H1 (cell line): ENCODE data around the gene RALY. TPM values are rescaled to one million over a fixed set of nuclear protein-coding genes. Genes with fewer than 3 reads are reported as not detected.

Experiments used
- CTCF ChIA-PET: fragments of 300-600 bp; sonication (Branson Sonifier 250); formaldehyde crosslinking; loops from one replicate; lab custom pipeline; 2021; ENCODE audit not compliant: partially characterized antibody; lab: Charles Lee
- POLR2A ChIA-PET: fragments of 300-600 bp; sonication (Branson Sonifier 250); formaldehyde crosslinking; loops from one replicate; lab custom pipeline; 2021; ENCODE audit warnings: inconsistent platforms; ENCODE audit not compliant: partially characterized antibody; lab: Charles Lee
- DNase-seq, 2 experiments: peaks; one replicate each; pipeline versions ENCODE4 v3.0.0 to v3.0.0-alpha.2; 2010 to 2022; ENCODE audit warnings: low spot score in 2 of 2, low read depth in 1 of 2, mixed read lengths in 1 of 2
- FAIRE-seq: peaks from 2 replicates; lab custom pipeline; 2011; peaks lifted over from hg19 to GRCh38; lab: Jason Lieb, UNC
- H2AFZ ChIP-seq: 2 replicates; pipeline ENCODE4 v1.8.1; 2012; ENCODE audit warnings: low read length, inconsistent platforms
- H2AK5ac ChIP-seq: 2 replicates; pipeline ENCODE4 v1.6.1; 2013; ENCODE audit warnings: low read depth, low read length
- H2BK120ac ChIP-seq: replicated peaks from 2 replicates; pipeline ENCODE3; 2013; ENCODE audit warnings: low read depth, low read length, inconsistent platforms
- H2BK12ac ChIP-seq: 2 replicates; pipeline ENCODE4 v1.6.1; 2013; ENCODE audit warnings: low read depth, low read length
- H2BK15ac ChIP-seq: 2 replicates; pipeline ENCODE4 v1.6.1; 2013; ENCODE audit warnings: low read length
- H2BK20ac ChIP-seq: 2 replicates; pipeline ENCODE4 v1.6.1; 2013; ENCODE audit warnings: low read length
- H2BK5ac ChIP-seq: 2 replicates; pipeline ENCODE4 v1.6.1; 2013; ENCODE audit warnings: low read depth, low read length
- H3K14ac ChIP-seq: 2 replicates; pipeline ENCODE4 v1.6.1; 2013; ENCODE audit warnings: inconsistent platforms; ENCODE audit not compliant: insufficient read length
- H3K18ac ChIP-seq: 2 replicates; pipeline ENCODE4 v1.6.1; 2013; ENCODE audit warnings: low read length; ENCODE audit errors: extremely low read depth
- H3K23ac ChIP-seq: 2 replicates; pipeline ENCODE4 v1.6.1; 2013; ENCODE audit warnings: inconsistent platforms; ENCODE audit not compliant: insufficient read length
- H3K23me2 ChIP-seq: 2 replicates; pipeline ENCODE4 v1.6.1; 2013; ENCODE audit warnings: low read depth, low read length
- H3K27ac ChIP-seq: 2 replicates; pipeline ENCODE4 v1.6.1; 2011; ENCODE audit warnings: low read depth, low read length, inconsistent platforms
- H3K27me3 ChIP-seq, 4 experiments: replicated peaks in 1 of 4; 1 replicate in 1 of 4; 2 replicates in 3 of 4; pipeline versions ENCODE4 v1.6.1 to v1.8.1; 2011 to 2013; ENCODE audit warnings: low read length in 3 of 4, mild to moderate bottlenecking in 3 of 4, inconsistent platforms in 2 of 4, mixed read lengths in 2 of 4, moderate library complexity in 1 of 4; ENCODE audit not compliant: control insufficient read depth in 3 of 4, insufficient read depth in 3 of 4; ENCODE audit errors: extremely low read depth in 1 of 4
- H3K36me3 ChIP-seq, 4 experiments: 2 replicates each; pipeline versions ENCODE4 v1.6.1 to v1.8.1; 2011 to 2013; ENCODE audit warnings: mild to moderate bottlenecking in 4 of 4, low read length in 3 of 4, moderate library complexity in 2 of 4, control low read depth in 1 of 4, inconsistent platforms in 1 of 4; ENCODE audit not compliant: insufficient read depth in 4 of 4, control insufficient read depth in 2 of 4
- H3K4ac ChIP-seq: replicated peaks from 2 replicates; pipeline ENCODE3; 2013; ENCODE audit warnings: low read length, low read depth, mixed read lengths, inconsistent platforms; ENCODE audit not compliant: insufficient read length
- H3K4me1 ChIP-seq, 4 experiments: replicated peaks in 1 of 4; 1 replicate in 1 of 4; 2 replicates in 3 of 4; pipeline versions ENCODE4 v1.6.1 to v1.8.1; 2011 to 2013; ENCODE audit warnings: low read length in 3 of 4, inconsistent platforms in 2 of 4, mixed read lengths in 1 of 4; ENCODE audit not compliant: insufficient read depth in 4 of 4, control insufficient read depth in 3 of 4
- H3K4me2 ChIP-seq, 2 experiments: 2 replicates each; pipeline versions ENCODE4 v1.6.1 to v1.8.1; 2011 to 2013; ENCODE audit warnings: low read depth in 2 of 2, low read length in 2 of 2, control low read depth in 1 of 2, inconsistent platforms in 1 of 2, mild to moderate bottlenecking in 1 of 2; ENCODE audit not compliant: insufficient read depth in 1 of 2
- H3K4me3 ChIP-seq, 4 experiments: fragments of 200-600, 300-600 bp in 1 of 4; sonication (generic), shearing (Covaris generic), sonication (Bioruptor Twin) in 1 of 4; 2 replicates each; pipeline versions ENCODE4 v1.5.1 to v1.8.1; 2011 to 2016; ENCODE audit warnings: low read length in 4 of 4, low read depth in 3 of 4, control low read depth in 2 of 4, inconsistent platforms in 2 of 4, mild to moderate bottlenecking in 2 of 4, mixed read lengths in 1 of 4, moderate library complexity in 1 of 4; ENCODE audit not compliant: insufficient read depth in 2 of 4; ENCODE audit errors: extremely low read depth in 1 of 4
- H3K56ac ChIP-seq: replicated peaks from 2 replicates; pipeline ENCODE3; 2013; ENCODE audit warnings: low read depth, mild to moderate bottlenecking, mixed read lengths, low read length, inconsistent platforms; ENCODE audit not compliant: insufficient read length
- H3K79me1 ChIP-seq: 2 replicates; pipeline ENCODE4 v1.6.1; 2013; ENCODE audit warnings: low read depth, low read length, control low read depth
- H3K79me2 ChIP-seq, 2 experiments: 2 replicates each; pipeline versions ENCODE4 v1.6.1 to v1.8.1; 2012 to 2013; ENCODE audit warnings: low read length in 2 of 2, mild to moderate bottlenecking in 2 of 2, inconsistent platforms in 1 of 2; ENCODE audit not compliant: insufficient read depth in 2 of 2, control insufficient read depth in 1 of 2
- H3K9ac ChIP-seq, 4 experiments: replicated peaks in 1 of 4; 1 replicate in 1 of 4; 2 replicates in 3 of 4; pipeline versions ENCODE4 v1.6.1 to v1.8.1; 2011 to 2013; ENCODE audit warnings: low read depth in 3 of 4, low read length in 3 of 4, control low read depth in 2 of 4, mild to moderate bottlenecking in 2 of 4, moderate library complexity in 2 of 4, inconsistent platforms in 1 of 4; ENCODE audit errors: extremely low read depth in 1 of 4
- H3K9me3 ChIP-seq, 2 experiments: 2 replicates each; pipeline versions ENCODE4 v1.6.1 to v1.8.1; 2012 to 2013; ENCODE audit warnings: mild to moderate bottlenecking in 2 of 2, moderate library complexity in 2 of 2, control low read depth in 1 of 2, inconsistent platforms in 1 of 2, low read depth in 1 of 2, low read length in 1 of 2, mixed read lengths in 1 of 2; ENCODE audit not compliant: insufficient read depth in 2 of 2
- H4K20me1 ChIP-seq, 2 experiments: replicated peaks in 1 of 2; 2 replicates each; pipeline versions ENCODE3 to v1.8.1; 2011 to 2013; ENCODE audit warnings: inconsistent platforms in 2 of 2, low read length in 2 of 2, mild to moderate bottlenecking in 1 of 2; ENCODE audit not compliant: insufficient read depth in 2 of 2, control insufficient read depth in 1 of 2
- H4K5ac ChIP-seq: 2 replicates; pipeline ENCODE4 v1.6.1; 2013; ENCODE audit warnings: low read length, low read depth, mixed read lengths, inconsistent platforms; ENCODE audit not compliant: insufficient read length
- H4K8ac ChIP-seq: 2 replicates; pipeline ENCODE4 v1.8.0; 2013; ENCODE audit warnings: mild to moderate bottlenecking, moderate library complexity, low read length, inconsistent platforms; ENCODE audit not compliant: insufficient read depth; ENCODE audit errors: extremely low read depth
- H4K91ac ChIP-seq: replicated peaks from 2 replicates; pipeline ENCODE3; 2013; ENCODE audit warnings: low read length, mixed read lengths, inconsistent platforms; ENCODE audit not compliant: insufficient read length
- BCL11A ChIP-seq, 2 experiments: IDR thresholded peaks; one replicate each; pipeline ENCODE4 v1.6.1; 2011; ENCODE audit warnings: low read depth in 2 of 2, low read length in 2 of 2, mild to moderate bottlenecking in 2 of 2
- EGR1 ChIP-seq: IDR thresholded peaks from 2 replicates; pipeline ENCODE4 v1.6.1; 2011; ENCODE audit warnings: low read depth, low read length, borderline replicate concordance
- FOSL1 ChIP-seq: IDR thresholded peaks from 2 replicates; pipeline ENCODE4 v1.6.1; 2011; ENCODE audit warnings: mild to moderate bottlenecking, low read depth, low read length, moderate library complexity; ENCODE audit not compliant: insufficient read depth
- GABPA ChIP-seq: IDR thresholded peaks from 2 replicates; pipeline ENCODE4 v1.6.1; 2011; ENCODE audit warnings: mild to moderate bottlenecking, low read length, moderate library complexity, borderline replicate concordance; ENCODE audit not compliant: insufficient read depth
- MAX ChIP-seq: IDR thresholded peaks from 2 replicates; pipeline ENCODE4 v1.6.1; 2012; ENCODE audit warnings: inconsistent platforms
- NRF1 ChIP-seq: IDR thresholded peaks from 2 replicates; pipeline ENCODE4 v1.6.1; 2011; ENCODE audit warnings: mild to moderate bottlenecking, low read depth, low read length, improper control_type of control experiment
- POU5F1 ChIP-seq: IDR thresholded peaks from 2 replicates; pipeline ENCODE4 v1.6.1; 2011; ENCODE audit warnings: low read depth, mild to moderate bottlenecking, low read length, moderate library complexity
- RAD21 ChIP-seq, 2 experiments: IDR thresholded peaks in 1 of 2; conservative IDR thresholded peaks in 1 of 2; 2 replicates each; pipeline ENCODE4 v1.6.1; 2011; ENCODE audit warnings: low read depth in 2 of 2, low read length in 2 of 2, improper control_type of control experiment in 1 of 2, inconsistent platforms in 1 of 2, mild to moderate bottlenecking in 1 of 2, moderate library complexity in 1 of 2
- RFX5 ChIP-seq: IDR thresholded peaks from 2 replicates; pipeline ENCODE4 v1.6.1; 2011; ENCODE audit warnings: low read depth, low read length, improper control_type of control experiment, borderline replicate concordance
- SP2 ChIP-seq: IDR thresholded peaks from 2 replicates; pipeline ENCODE4 v1.6.1; 2012; ENCODE audit warnings: mild to moderate bottlenecking, low read length, inconsistent platforms
- TAF1 ChIP-seq: IDR thresholded peaks from 2 replicates; pipeline ENCODE4 v1.6.1; 2011; ENCODE audit warnings: mild to moderate bottlenecking, low read depth, low read length
- TAF7 ChIP-seq: optimal IDR thresholded peaks from 2 replicates; pipeline ENCODE3; 2011; ENCODE audit warnings: low read depth, mild to moderate bottlenecking, inconsistent platforms, low read length, moderate library complexity, borderline replicate concordance
- TEAD4 ChIP-seq: IDR thresholded peaks from 2 replicates; pipeline ENCODE4 v1.6.1; 2012; ENCODE audit warnings: low read depth, low read length, inconsistent platforms, mixed read lengths
- ZNF274 ChIP-seq: IDR thresholded peaks from 2 replicates; pipeline ENCODE4 v1.7.0; 2012; ENCODE audit warnings: low read length, borderline replicate concordance; ENCODE audit errors: extremely low read depth
- WGBS, 2 experiments: shearing (Covaris generic) in 1 of 2; methylation state at CpG; one replicate each; pipeline versions ENCODE4 v1.1.6 to v1.1.7; 2013 to 2015; ENCODE audit warnings: low lambda C conversion rate in 2 of 2, mixed read lengths in 2 of 2, inconsistent platforms in 1 of 2, low coverage in 1 of 2, missing lambda C conversion rate in 1 of 2; ENCODE audit not compliant: insufficient replicate concordance in 2 of 2, insufficient coverage in 1 of 2, insufficient read length in 1 of 2; ENCODE audit errors: extremely low coverage in 1 of 2, missing lambda C conversion rate in 1 of 2; 5-methylcytosine and 5-hydroxymethylcytosine counted together
- polyA plus RNA-seq, 7 experiments: library from polyadenylated mRNA; depleted of rRNA in 3 of 7; stranded (reverse) in 5 of 7; unstranded in 2 of 7; fragments of >200 nt in 5 of 7; fragments of 200-250 nt in 2 of 7; gene quantifications; 1 replicate in 5 of 7; 2 replicates in 1 of 7; 4 replicates in 1 of 7; pipeline versions ENCODE4 v1.2.1 to v1.2.3, GENCODE V29; 2011 to 2013; ENCODE audit warnings: missing spikeins in 2 of 7, mixed read lengths in 2 of 7
- total RNA-seq: library from RNA; stranded (reverse); fragmentation: NEBNext Ultra II Directional; extraction: Animal tissue kit (Norgen Biotek cat#: 25700); gene quantifications from 2 replicates; pipeline ENCODE4 v1.2.1, GENCODE V29; 2021

The RALY gene
- total and polyA plus RNA-seq, 2 of the 8 experiments (the other 6 are each of a cell fraction or from before 2014, with no cell fraction given), result 133 to 148 TPM

GRCh38 chr20:34085544-34086040 lies 91.9 kb downstream of the RALY start:
- no peak overlapping the region for H2BK12ac ChIP-seq
- H3K4me1 ChIP-seq, result no peaks in the 10 kb centered on the region
- H3K79me1 ChIP-seq, result no peaks in the 10 kb centered on the region
- no peaks in the 10 kb centered on the region for H3K27me3 ChIP-seq
- H2BK20ac ChIP-seq, result no peak overlapping the region
- no peaks in the 10 kb centered on the region; a peak in 1 of 4 replicates for H3K79me2 ChIP-seq
- no peak overlapping the region for H2AFZ ChIP-seq
- no peak overlapping the region for H3K18ac ChIP-seq
- H3K23ac ChIP-seq, result no peak overlapping the region
- no peak overlapping the region for H4K91ac ChIP-seq
- FAIRE-seq (no peak), DNase-seq (no peak)
- H2BK15ac ChIP-seq, result no peak overlapping the region
- H3K14ac ChIP-seq, result no peak overlapping the region
- H4K20me1 ChIP-seq, result peaks cover 11 to 21% of the 10 kb centered on the region in 2 experiments
- H3K36me3 ChIP-seq, result peaks cover 7 to 49% (median 29%) of the 10 kb centered on the region in 4 experiments
- ChIA-PET POLR2A (interaction anchor here (1.0 to 14.0 kb wide), 6 partner anchors 8 to 136 kb away, joined by 3 to 236 read pairs (median 4); partner anchors contain the start of gene EIF2S2), CTCF (interaction anchor here (0.7 to 3.1 kb wide), 6 partner anchors 11 to 187 kb away, joined by 3 to 12 read pairs (median 3); no protein-coding TSS in a partner anchor)
- no peaks in the 10 kb centered on the region for H3K23me2 ChIP-seq
- H4K8ac ChIP-seq, result no peak overlapping the region
- H3K9me3 ChIP-seq, result no peaks in the 10 kb centered on the region
- H2BK120ac ChIP-seq, result no peak overlapping the region
- 87% methylated on average over 5 of the region's 5 CpGs; no CpG with 5 or more reads in 1 of the 2 experiments for WGBS, 2 experiments
- no peak overlapping the region for H2BK5ac ChIP-seq
- no peak overlapping the region for H3K56ac ChIP-seq
- H4K5ac ChIP-seq, result no peak overlapping the region
- H2AK5ac ChIP-seq, result no peak overlapping the region
- no peak overlapping the region for H3K4me3 ChIP-seq
- H3K27ac ChIP-seq, result no peak overlapping the region
- no peak overlapping the region for H3K9ac ChIP-seq
- no peak overlapping the region for H3K4me2 ChIP-seq
- no peak overlapping the region for H3K4ac ChIP-seq
- TF ChIP-seq EGR1 (no peak), NRF1 (no peak), SP2 (no peak), GABPA (no peak), FOSL1 (no peak), TAF7 (no peak), RAD21 (IDR thresholded peaks at IDR 0.05 in 1 of 2, conservative IDR thresholded peaks at IDR 0.05 in 1 of 2; ENCODE audit: low read depth in 2 of 2, low read length in 2 of 2) (no peak), MAX (no peak), BCL11A (IDR thresholded peaks at IDR 0.05; ENCODE audit: low read depth in 2 of 2, low read length in 2 of 2) (no peak), TEAD4 (no peak), TAF1 (no peak), ZNF274 (no peak), POU5F1 (no peak), RFX5 (no peak)
